GM23338 (cell line): ENCODE data around the gene HSPBP1.

Source experiments
- CREB1 ChIP-seq: fragments of 250-450 bp; sonication (Bioruptor Pico); IDR thresholded peaks from 2 replicates; pipeline ENCODE4 v1.5.0; 2020; ENCODE audit warnings: low read depth, mild to moderate bottlenecking, moderate library complexity
- CTCF ChIP-seq, 2 experiments: fragments of 200-600 bp in 1 of 2; sonication (generic) in 1 of 2; conservative IDR thresholded peaks; 2 replicates each; pipeline versions ENCODE4 v1.5.1 to v1.6.1; 2016 to 2017; ENCODE audit warnings: antibody characterized with exemption in 2 of 2, low read depth in 2 of 2, mild to moderate bottlenecking in 2 of 2, moderate library complexity in 1 of 2
- EZH2 ChIP-seq: fragments of 200-600 bp; sonication (generic); IDR thresholded peaks from one replicate; pipeline ENCODE4 v1.8.0; 2017; ENCODE audit warnings: antibody characterized with exemption, mild to moderate bottlenecking, low read depth; ENCODE audit not compliant: unreplicated experiment
- EZH2phosphoT487 ChIP-seq: fragments of 200-600 bp; sonication (generic); IDR thresholded peaks from one replicate; pipeline ENCODE4 v1.8.1; 2018; ENCODE audit warnings: antibody characterized with exemption; ENCODE audit not compliant: unreplicated experiment
- NANOG ChIP-seq: IDR thresholded peaks from 2 replicates; pipeline ENCODE4 v1.6.1; 2016; ENCODE audit warnings: antibody characterized with exemption, borderline replicate concordance
- POLR2AphosphoS5 ChIP-seq: IDR thresholded peaks from 2 replicates; pipeline ENCODE4 v1.6.1; 2016; ENCODE audit warnings: antibody characterized with exemption, low read depth

GRCh38 chr19:55227241-55228014 lies 52.5 kb downstream of the HSPBP1 start:
- no peak for TF ChIP-seq CREB1 (CRISPR knock-in tag)
- no peak for TF ChIP-seq CTCF (conservative IDR thresholded peaks at IDR 0.05; ENCODE audit: low read depth in 2 of 2)
- TF ChIP-seq EZH2, result no peak
- no peak for TF ChIP-seq NANOG
- TF ChIP-seq POLR2AphosphoS5, result no peak
- no peak for TF ChIP-seq EZH2phosphoT487
